BLaER1 (cell line): Measurements from ENCODE around the gene PVRIG.
A peak's percentile ranks its signal among the peaks of the same experiment; 100 is the strongest.
"Not testable (repeated sequence)": the region's sequence is repeated elsewhere in the genome, so short reads cannot be mapped to it uniquely, and the experiment has no call there.

Source experiments
- H3K27ac ChIP-seq: shearing (Covaris generic); formaldehyde crosslinking; 2 replicates; pipeline ENCODE4 v1.8.1; 2022
- H3K27me3 ChIP-seq: shearing (Covaris generic); formaldehyde crosslinking; 2 replicates; pipeline ENCODE4 v1.8.1; 2022
- H3K36me3 ChIP-seq: shearing (Covaris generic); formaldehyde crosslinking; 2 replicates; pipeline ENCODE4 v1.8.1; 2022
- H3K4me1 ChIP-seq: shearing (Covaris generic); formaldehyde crosslinking; 2 replicates; pipeline ENCODE4 v1.8.1; 2022
- H3K4me2 ChIP-seq: shearing (Covaris generic); formaldehyde crosslinking; 2 replicates; pipeline ENCODE4 v1.8.1; 2022
- H3K4me3 ChIP-seq: shearing (Covaris generic); formaldehyde crosslinking; 2 replicates; pipeline ENCODE4 v1.8.1; 2022
- H3K9ac ChIP-seq: shearing (Covaris generic); formaldehyde crosslinking; 2 replicates; pipeline ENCODE4 v1.8.1; 2022
- H3K9me3 ChIP-seq: shearing (Covaris generic); formaldehyde crosslinking; 2 replicates; pipeline ENCODE4 v1.8.1; 2022
- H4K20me1 ChIP-seq: shearing (Covaris generic); formaldehyde crosslinking; 2 replicates; pipeline ENCODE4 v1.8.1; 2022
- Cebpa-rat ChIP-seq: shearing (Covaris generic); IDR thresholded peaks from 2 replicates; pipeline ENCODE4 v1.8.1; 2022

Gene PVRIG

DNA sequence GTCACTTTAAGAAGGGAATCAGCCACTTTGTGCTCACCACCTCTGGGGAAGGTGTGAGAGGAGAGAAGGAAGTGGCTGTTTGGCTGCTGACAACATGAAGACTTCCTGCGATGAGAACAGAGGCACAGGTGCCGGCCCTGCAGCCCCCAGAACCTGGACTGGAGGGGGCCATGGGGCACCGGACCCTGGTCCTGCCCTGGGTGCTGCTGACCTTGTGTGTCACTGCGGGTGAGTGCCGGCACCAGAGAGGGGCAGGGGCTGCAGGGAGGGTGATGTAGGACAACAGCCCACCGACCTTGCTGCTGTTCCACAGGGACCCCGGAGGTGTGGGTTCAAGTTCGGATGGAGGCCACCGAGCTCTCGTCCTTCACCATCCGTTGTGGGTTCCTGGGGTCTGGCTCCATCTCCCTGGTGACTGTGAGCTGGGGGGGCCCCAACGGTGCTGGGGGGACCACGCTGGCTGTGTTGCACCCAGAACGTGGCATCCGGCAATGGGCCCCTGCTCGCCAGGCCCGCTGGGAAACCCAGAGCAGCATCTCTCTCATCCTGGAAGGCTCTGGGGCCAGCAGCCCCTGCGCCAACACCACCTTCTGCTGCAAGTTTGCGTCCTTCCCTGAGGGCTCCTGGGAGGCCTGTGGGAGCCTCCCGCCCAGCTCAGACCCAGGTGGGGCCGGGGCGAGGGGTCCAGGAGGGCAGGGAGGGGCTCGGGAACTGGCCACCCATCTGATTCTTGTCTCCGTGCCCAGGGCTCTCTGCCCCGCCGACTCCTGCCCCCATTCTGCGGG, at the start of gene PVRIG:
PVRIG (plus strand) TSS at position 149 of the 785 bp plus-strand sequence; CDS start at position 171, 22 bp downstream.
- not testable (repeated sequence) for H4K20me1 ChIP-seq, H3K9me3 ChIP-seq, H3K27me3 ChIP-seq
- Histone ChIP-seq H3K9ac (peak within 1 kb of the TSS; percentile 64), H3K4me3 (peak within 1 kb of the TSS; percentile 55; the same call in 1 of the 2 replicates), H3K27ac (peak within 1 kb of the TSS; percentile 82), H3K36me3 (peaks cover 16% of the 10 kb centered on the region; the same call in 1 of the 2 replicates), H3K4me2 (peak within 1 kb of the TSS; percentile 89), H3K4me1 (peaks cover 66% of the 10 kb centered on the region)

DNA sequence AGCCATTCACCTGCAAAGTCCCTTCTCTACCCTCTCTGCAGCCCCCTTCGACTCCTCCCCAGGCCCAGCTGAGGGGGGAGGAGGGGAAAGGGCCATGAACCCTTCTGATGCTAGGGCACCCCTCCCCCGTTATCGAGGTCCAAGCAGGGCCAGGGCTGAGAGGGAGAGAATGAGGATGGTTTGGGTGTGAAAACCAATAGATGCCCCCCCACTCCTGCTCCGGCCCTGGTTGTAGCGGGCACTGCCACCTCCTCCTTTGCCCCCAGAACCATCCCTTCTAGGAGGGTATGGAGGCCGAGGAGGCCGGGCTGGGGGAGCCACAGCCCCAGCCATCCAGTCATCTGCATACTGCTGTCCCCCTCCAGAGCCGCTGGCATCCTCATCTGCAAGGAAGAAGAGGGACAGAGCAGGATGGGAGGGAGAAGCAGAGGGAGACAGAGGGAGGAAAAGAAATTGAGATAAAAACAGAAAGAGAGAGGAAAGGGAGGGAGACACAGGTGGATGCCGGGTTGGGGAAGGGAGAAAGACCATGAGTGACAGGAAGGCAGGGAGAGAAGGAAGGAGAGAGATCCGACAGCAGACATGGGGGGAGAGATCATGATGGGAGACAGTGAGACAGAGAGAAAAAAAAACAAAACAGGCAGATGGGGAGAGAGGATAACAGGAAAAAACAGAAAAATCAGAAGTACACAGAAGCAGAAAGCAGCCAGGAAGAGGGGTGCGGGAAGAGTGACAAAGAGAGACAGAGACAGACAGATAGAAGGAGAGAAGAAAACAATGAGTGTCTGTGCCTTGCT, 49.5 kb upstream of the PVRIG start:
- peaks cover 74% of the 10 kb centered on the region for H4K20me1 ChIP-seq
- peaks cover 63% of the 10 kb centered on the region for H3K4me1 ChIP-seq
- no peaks in the 10 kb centered on the region for H3K9me3 ChIP-seq
- no peak overlapping the region for H3K27ac ChIP-seq
- no peak overlapping the region for H3K9ac ChIP-seq
- peaks cover 39% of the 10 kb centered on the region for H3K36me3 ChIP-seq
- H3K27me3 ChIP-seq, result peaks cover 77% of the 10 kb centered on the region
- peak overlapping the region; percentile 90 for H3K4me2 ChIP-seq
- H3K4me3 ChIP-seq, result no peak overlapping the region
- no peak for TF ChIP-seq Cebpa-rat

GRCh38 chr7:100171087-100171681, 48.6 kb upstream of the PVRIG start:
- Histone ChIP-seq H4K20me1 (peaks cover 82% of the 10 kb centered on the region), H3K36me3 (peaks cover 44% of the 10 kb centered on the region), H3K4me2 (peak overlapping the region; percentile 90), H3K27me3 (peaks cover 69% of the 10 kb centered on the region), H3K27ac (no peak overlapping the region), H3K9me3 (no peaks in the 10 kb centered on the region), H3K9ac (no peak overlapping the region), H3K4me1 (peaks cover 72% of the 10 kb centered on the region), H3K4me3 (peak overlapping the region; percentile 42)
- no peak for TF ChIP-seq Cebpa-rat

GRCh38 chr7:100171840-100172239, 47.9 kb upstream of the PVRIG start:
- H3K4me1 ChIP-seq, result peaks cover 77% of the 10 kb centered on the region
- peaks cover 44% of the 10 kb centered on the region for H3K36me3 ChIP-seq
- H3K4me2 ChIP-seq, result peak overlapping the region; percentile 90
- TF ChIP-seq Cebpa-rat, result no peak
- H3K9me3 ChIP-seq, result no peaks in the 10 kb centered on the region
- peak overlapping the region; percentile 42; the same call in 1 of the 2 replicates for H3K4me3 ChIP-seq
- no peak overlapping the region for H3K27ac ChIP-seq
- H3K27me3 ChIP-seq, result peaks cover 63% of the 10 kb centered on the region
- no peak overlapping the region for H3K9ac ChIP-seq
- peaks cover 85% of the 10 kb centered on the region for H4K20me1 ChIP-seq

GRCh38 chr7:100173806-100174495, 45.8 kb upstream of the PVRIG start:
- Histone ChIP-seq H3K9me3 (no peaks in the 10 kb centered on the region), H3K9ac (no peak overlapping the region), H3K27me3 (peaks cover 42% of the 10 kb centered on the region), H3K36me3 (peaks cover 44% of the 10 kb centered on the region), H3K4me3 (no peak overlapping the region), H3K4me1 (peaks cover 56% of the 10 kb centered on the region), H3K27ac (no peak overlapping the region), H4K20me1 (peaks cover 67% of the 10 kb centered on the region), H3K4me2 (peak overlapping the region; percentile 2; the same call in 1 of the 2 replicates)
- TF ChIP-seq Cebpa-rat, result no peak

GRCh38 chr7:100174582-100174981, 45.2 kb upstream of the PVRIG start:
- Histone ChIP-seq H3K4me2 (peak overlapping the region; percentile 2; the same call in 1 of the 2 replicates), H3K9ac (no peak overlapping the region), H3K36me3 (peaks cover 44% of the 10 kb centered on the region), H4K20me1 (peaks cover 61% of the 10 kb centered on the region), H3K27ac (no peak overlapping the region), H3K9me3 (no peaks in the 10 kb centered on the region), H3K4me3 (no peak overlapping the region), H3K4me1 (peaks cover 49% of the 10 kb centered on the region), H3K27me3 (peaks cover 35% of the 10 kb centered on the region)
- no peak for TF ChIP-seq Cebpa-rat

- H3K4me1 ChIP-seq, result peaks cover 44% of the 10 kb centered on the region
These were observed 44.3 kb upstream of the PVRIG start for GRCh38 chr7:100175296-100175935.

GRCh38 chr7:100176096-100177044, 43.4 kb upstream of the PVRIG start:
- peak overlapping the region; percentile 85 for H3K27ac ChIP-seq
- H3K36me3 ChIP-seq, result peaks cover 29% of the 10 kb centered on the region
- H3K4me2 ChIP-seq, result peak overlapping the region; percentile 95
- peak overlapping the region; percentile 88 for H3K9ac ChIP-seq
- H3K27me3 ChIP-seq, result peaks cover 17% of the 10 kb centered on the region
- H3K9me3 ChIP-seq, result no peaks in the 10 kb centered on the region
- peaks cover 44% of the 10 kb centered on the region for H4K20me1 ChIP-seq
- no peak for TF ChIP-seq Cebpa-rat
- H3K4me1 ChIP-seq, result peaks cover 41% of the 10 kb centered on the region
- H3K4me3 ChIP-seq, result peak overlapping the region; percentile 88

More at GRCh38 chr7:100175296-100175935, 44.3 kb upstream of the PVRIG start:
- Histone ChIP-seq H4K20me1 (peaks cover 53% of the 10 kb centered on the region), H3K9me3 (no peaks in the 10 kb centered on the region), H3K9ac (no peak overlapping the region), H3K27ac (no peak overlapping the region), H3K27me3 (peaks cover 27% of the 10 kb centered on the region), H3K36me3 (peaks cover 37% of the 10 kb centered on the region), H3K4me2 (peak overlapping the region; percentile 95), H3K4me3 (no peak overlapping the region)
- TF ChIP-seq Cebpa-rat, result no peak
